Measurements from ENCODE around the gene TAPBPL. TPM values are rescaled to one million over a fixed set of nuclear protein-coding genes. Genes with fewer than 3 reads are reported as not detected.
"Not testable (repeated sequence)": the region's sequence is repeated elsewhere in the genome, so short reads cannot be mapped to it uniquely, and the experiment has no call there.

The TAPBPL gene
- total and polyA plus RNA-seq, 10 donors, result 15.0 to 50.1 (median 39.0) TPM

- intact Hi-C loops (cut with DNase I; ENCODE audit: low total_unique reads), result no loop called here
- Histone ChIP-seq H3K4me3 (no peak overlapping the region), H3K9me3 (no peaks in the 10 kb centered on the region), H3K4me1 (peaks cover 0 to 14% (median 3%) of the 10 kb centered on the region in 6 donors), H3K36me3 (no peaks in the 10 kb centered on the region), H3K27ac (peak overlapping the region in 4 of 8 donors; percentile 27 to 43 (median 30)), H3K27me3 (replicated peaks in 1 of 7) (no peaks in the 10 kb centered on the region)
- DNase-seq, result no peak
- WGBS, 5 donors, result 72 to 85% (median 77%) methylated on average over 3 of the region's 3 CpGs
- TF ChIP-seq, protein P1, sequence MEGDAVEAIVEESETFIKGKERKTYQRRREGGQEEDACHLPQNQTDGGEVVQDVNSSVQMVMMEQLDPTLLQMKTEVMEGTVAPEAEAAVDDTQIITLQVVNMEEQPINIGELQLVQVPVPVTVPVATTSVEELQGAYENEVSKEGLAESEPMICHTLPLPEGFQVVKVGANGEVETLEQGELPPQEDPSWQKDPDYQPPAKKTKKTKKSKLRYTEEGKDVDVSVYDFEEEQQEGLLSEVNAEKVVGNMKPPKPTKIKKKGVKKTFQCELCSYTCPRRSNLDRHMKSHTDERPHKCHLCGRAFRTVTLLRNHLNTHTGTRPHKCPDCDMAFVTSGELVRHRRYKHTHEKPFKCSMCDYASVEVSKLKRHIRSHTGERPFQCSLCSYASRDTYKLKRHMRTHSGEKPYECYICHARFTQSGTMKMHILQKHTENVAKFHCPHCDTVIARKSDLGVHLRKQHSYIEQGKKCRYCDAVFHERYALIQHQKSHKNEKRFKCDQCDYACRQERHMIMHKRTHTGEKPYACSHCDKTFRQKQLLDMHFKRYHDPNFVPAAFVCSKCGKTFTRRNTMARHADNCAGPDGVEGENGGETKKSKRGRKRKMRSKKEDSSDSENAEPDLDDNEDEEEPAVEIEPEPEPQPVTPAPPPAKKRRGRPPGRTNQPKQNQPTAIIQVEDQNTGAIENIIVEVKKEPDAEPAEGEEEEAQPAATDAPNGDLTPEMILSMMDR (IDR thresholded peaks at IDR 0.05 in 8 of 11, conservative IDR thresholded peaks at IDR 0.05 in 3 of 11), result no peak
- TF ChIP-seq POLR2A (IDR thresholded peaks at IDR 0.05), result no peak
- TF ChIP-seq POLR2AphosphoS5 (IDR thresholded peaks at IDR 0.05), result no peak
Observed at GRCh38 chr12:6476489-6476888, 24.6 kb downstream of the TAPBPL start.

DNA sequence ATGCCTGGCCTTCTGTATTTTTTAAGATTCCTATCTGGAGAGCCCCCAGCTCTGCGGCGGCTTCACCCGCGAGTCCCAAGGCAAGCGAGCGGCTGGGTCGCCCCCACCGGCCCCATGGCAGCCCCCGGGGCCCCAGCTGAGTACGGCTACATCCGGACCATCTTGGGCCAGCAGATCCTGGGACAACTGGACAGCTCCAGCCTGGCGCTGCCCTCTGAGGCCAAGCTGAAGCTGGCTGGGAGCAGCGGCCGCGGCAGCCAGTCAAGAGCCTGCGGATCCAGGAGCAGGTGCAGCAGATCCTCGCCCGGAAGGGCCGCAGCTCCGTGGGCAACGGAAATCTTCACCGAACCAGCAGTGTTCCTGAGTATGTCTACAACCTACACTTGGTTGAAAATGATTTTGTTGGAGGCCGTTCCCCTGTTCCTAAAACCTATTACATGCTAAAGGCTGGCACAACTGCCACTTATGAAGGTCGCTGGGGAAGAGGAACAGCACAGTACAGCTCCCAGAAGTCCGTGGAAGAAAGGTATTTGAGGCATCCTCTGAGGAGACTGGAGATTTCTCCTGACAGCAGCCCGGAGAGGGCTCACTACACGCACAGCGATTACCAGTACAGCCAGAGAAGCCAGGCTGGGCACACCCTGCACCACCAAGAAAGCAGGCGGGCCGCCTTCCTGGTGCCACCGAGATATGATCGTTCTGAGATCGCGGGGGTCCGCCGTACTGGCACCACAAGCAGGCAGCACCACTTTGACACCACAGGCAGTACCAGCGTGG, 25.9 kb downstream of the TAPBPL start:
- H3K27ac ChIP-seq; intact Hi-C loops (cut with DNase I; ENCODE audit: low total_unique reads); DNase-seq; H3K27me3 ChIP-seq (replicated peaks in 1 of 7); H3K36me3 ChIP-seq; H3K4me1 ChIP-seq; H3K9me3 ChIP-seq; H3K4me3 ChIP-seq: not testable (repeated sequence)
- 91 to 97% (median 95%) methylated on average over 24 to 37 of the region's 37 CpGs for WGBS, 5 donors

DNA sequence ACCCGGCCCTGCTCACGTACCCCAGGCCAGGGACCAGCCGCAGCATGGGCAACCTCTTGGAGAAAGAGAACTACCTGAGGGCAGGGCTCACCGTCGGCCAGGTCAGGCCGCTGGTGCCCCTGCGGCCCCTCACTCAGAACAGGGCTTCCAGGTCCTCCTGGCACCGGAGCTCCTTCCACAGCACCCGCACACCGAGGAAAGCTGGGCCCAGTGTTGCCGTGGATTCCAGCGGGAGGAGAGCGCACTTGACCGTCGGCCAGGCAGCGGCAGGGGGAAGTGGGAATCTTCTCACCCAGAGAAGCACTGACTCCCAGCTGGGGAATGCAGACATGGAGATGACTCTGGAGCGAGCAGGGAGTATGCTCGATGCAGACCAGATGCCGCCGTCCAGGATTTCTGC, 26.6 kb downstream of the TAPBPL start:
- TF ChIP-seq, protein P1 (IDR thresholded peaks at IDR 0.05 in 8 of 11, conservative IDR thresholded peaks at IDR 0.05 in 3 of 11), result no peak
- TF ChIP-seq POLR2AphosphoS5 (IDR thresholded peaks at IDR 0.05) (no peak), POLR2A (IDR thresholded peaks at IDR 0.05) (no peak)
- 87 to 96% (median 92%) methylated on average over 12 to 20 of the region's 20 CpGs for WGBS, 5 donors
- no peak overlapping the region for H3K4me3 ChIP-seq
- no peak for DNase-seq
- H3K27me3 ChIP-seq (replicated peaks in 1 of 7), result no peaks in the 10 kb centered on the region
- H3K4me1 ChIP-seq, result peaks cover 0 to 9% (median 0%) of the 10 kb centered on the region in 6 donors
- intact Hi-C loops (cut with DNase I; ENCODE audit: low total_unique reads), result no loop called here
- H3K9me3 ChIP-seq, result no peaks in the 10 kb centered on the region
- no peaks in the 10 kb centered on the region for H3K36me3 ChIP-seq
- no peak overlapping the region for H3K27ac ChIP-seq

DNA sequence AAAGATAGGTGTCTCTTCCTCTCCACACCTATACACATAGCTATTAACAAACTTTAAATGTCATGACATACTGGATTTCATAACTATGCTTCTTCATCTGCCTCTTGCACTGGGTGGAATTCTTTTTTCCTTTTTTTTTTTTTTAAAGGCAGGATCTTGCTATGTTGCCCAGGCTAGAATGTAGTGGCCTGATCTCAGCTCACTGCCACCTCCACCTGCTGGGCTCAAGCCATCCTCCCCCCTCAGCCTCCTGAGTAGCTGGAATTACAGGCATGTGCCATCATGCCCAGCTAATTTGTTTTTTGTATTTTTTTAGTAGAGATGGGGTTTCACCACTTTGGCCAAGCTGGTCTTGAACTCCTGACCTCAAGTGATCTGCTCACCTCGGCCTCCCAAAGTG, 36.4 kb downstream of the TAPBPL start:
- H3K4me3 ChIP-seq, result no peak overlapping the region
- intact Hi-C loops (cut with DNase I; ENCODE audit: low total_unique reads), result no loop called here
- TF ChIP-seq POLR2A (IDR thresholded peaks at IDR 0.05) (no peak), POLR2AphosphoS5 (IDR thresholded peaks at IDR 0.05) (no peak)
- TF ChIP-seq, protein P1 (IDR thresholded peaks at IDR 0.05 in 8 of 11, conservative IDR thresholded peaks at IDR 0.05 in 3 of 11), result no peak
- no peaks in the 10 kb centered on the region for H3K27me3 ChIP-seq (replicated peaks in 1 of 7)
- no peak for DNase-seq
- no peak overlapping the region for H3K27ac ChIP-seq
- H3K9me3 ChIP-seq, result no peaks in the 10 kb centered on the region
- 81 to 91% (median 86%) methylated on average over 1 of the region's 1 CpG for WGBS, 5 donors
- H3K4me1 ChIP-seq, result peaks cover 8 to 18% (median 11%) of the 10 kb centered on the region in 6 donors
- H3K36me3 ChIP-seq, result peaks cover 0 to 20% (median 8%) of the 10 kb centered on the region in 6 donors
